DND-41 (cell line): ENCODE data around the gene IQGAP1.

Experiments
- ATAC-seq: fragments of 200-7000 bp; cut with Tn5 transposase; 3 replicates; pipeline ENCODE4 v1.9.1; 2021; ENCODE audit warnings: low read depth; ENCODE audit not compliant: insufficient read depth
- DNase-seq: peaks from one replicate; pipeline ENCODE4 v3.0.0-alpha.2; 2020
- H2AFZ ChIP-seq: 2 replicates; pipeline ENCODE4 v1.6.0; 2012; ENCODE audit warnings: low read depth, low read length
- H3K27ac ChIP-seq: 2 replicates; pipeline ENCODE4 v1.5.1; 2012; ENCODE audit warnings: low read length, inconsistent platforms
- H3K27me3 ChIP-seq: fragments of 200-600 bp; sonication (generic); 2 replicates; pipeline ENCODE4 v1.6.0; 2012; ENCODE audit warnings: low read length, mild to moderate bottlenecking, inconsistent platforms; ENCODE audit not compliant: insufficient read depth, poor library complexity
- H3K36me3 ChIP-seq: 2 replicates; pipeline ENCODE4 v1.5.1; 2012; ENCODE audit warnings: low read length, inconsistent platforms; ENCODE audit not compliant: insufficient read depth
- H3K4me1 ChIP-seq: 2 replicates; pipeline ENCODE4 v1.5.1; 2012; ENCODE audit warnings: mild to moderate bottlenecking, low read length; ENCODE audit not compliant: insufficient read depth
- H3K4me2 ChIP-seq: 2 replicates; pipeline ENCODE4 v1.6.0; 2012; ENCODE audit warnings: mild to moderate bottlenecking, moderate library complexity, low read length, inconsistent platforms; ENCODE audit not compliant: insufficient read depth
- H3K4me3 ChIP-seq, 2 experiments: fragments of 200-600 bp in 1 of 2; shearing (Covaris generic) in 1 of 2; 2 replicates each; pipeline ENCODE4 v1.5.1; 2012 to 2016; ENCODE audit warnings: inconsistent platforms in 2 of 2, low read length in 2 of 2, mild to moderate bottlenecking in 2 of 2, low read depth in 1 of 2, moderate library complexity in 1 of 2
- H3K79me2 ChIP-seq: 2 replicates; pipeline ENCODE4 v1.6.0; 2012; ENCODE audit warnings: low read length, inconsistent platforms; ENCODE audit not compliant: insufficient read depth
- H3K9ac ChIP-seq: 2 replicates; pipeline ENCODE4 v1.6.0; 2012; ENCODE audit warnings: low read depth, mild to moderate bottlenecking, inconsistent platforms, low read length, moderate library complexity
- H3K9me3 ChIP-seq: 2 replicates; pipeline ENCODE4 v1.5.1; 2012; ENCODE audit warnings: low read length, moderate library complexity, mild to moderate bottlenecking, inconsistent platforms; ENCODE audit not compliant: insufficient read depth, severe bottlenecking
- H4K20me1 ChIP-seq: 2 replicates; pipeline ENCODE4 v1.6.0; 2012; ENCODE audit warnings: low read length; ENCODE audit not compliant: insufficient read depth
- EZH2 ChIP-seq: IDR thresholded peaks from 3 replicates; pipeline ENCODE4 v1.6.1; 2012; ENCODE audit warnings: borderline replicate concordance, low read depth, mild to moderate bottlenecking, moderate library complexity, low read length, inconsistent platforms; ENCODE audit not compliant: severe bottlenecking
- TF ChIP-seq, protein P1 (sequence below): IDR thresholded peaks from 2 replicates; pipeline ENCODE4 v1.5.1; 2012; ENCODE audit warnings: borderline replicate concordance, low read length, moderate library complexity, mild to moderate bottlenecking; ENCODE audit not compliant: poor library complexity, severe bottlenecking; ENCODE audit errors: extremely low read depth

The IQGAP1 gene

GRCh38 chr15:90545095-90545494, 157.1 kb downstream of the IQGAP1 start:
- Histone ChIP-seq H3K9me3 (no peaks in the 10 kb centered on the region), H3K79me2 (peaks cover 2% of the 10 kb centered on the region; the same call in 1 of the 2 replicates), H3K27ac (no peak overlapping the region), H2AFZ (no peak overlapping the region), H3K4me1 (no peaks in the 10 kb centered on the region), H3K27me3 (no peaks in the 10 kb centered on the region), H3K9ac (no peak overlapping the region), H4K20me1 (no peaks in the 10 kb centered on the region), H3K4me2 (no peak overlapping the region), H3K36me3 (peaks cover 10% of the 10 kb centered on the region; the same call in 1 of the 2 replicates), H3K4me3 (no peak overlapping the region)
- DNase-seq, result no peak
- ATAC-seq, result no peak
- TF ChIP-seq EZH2, result no peak
- TF ChIP-seq, protein P1, sequence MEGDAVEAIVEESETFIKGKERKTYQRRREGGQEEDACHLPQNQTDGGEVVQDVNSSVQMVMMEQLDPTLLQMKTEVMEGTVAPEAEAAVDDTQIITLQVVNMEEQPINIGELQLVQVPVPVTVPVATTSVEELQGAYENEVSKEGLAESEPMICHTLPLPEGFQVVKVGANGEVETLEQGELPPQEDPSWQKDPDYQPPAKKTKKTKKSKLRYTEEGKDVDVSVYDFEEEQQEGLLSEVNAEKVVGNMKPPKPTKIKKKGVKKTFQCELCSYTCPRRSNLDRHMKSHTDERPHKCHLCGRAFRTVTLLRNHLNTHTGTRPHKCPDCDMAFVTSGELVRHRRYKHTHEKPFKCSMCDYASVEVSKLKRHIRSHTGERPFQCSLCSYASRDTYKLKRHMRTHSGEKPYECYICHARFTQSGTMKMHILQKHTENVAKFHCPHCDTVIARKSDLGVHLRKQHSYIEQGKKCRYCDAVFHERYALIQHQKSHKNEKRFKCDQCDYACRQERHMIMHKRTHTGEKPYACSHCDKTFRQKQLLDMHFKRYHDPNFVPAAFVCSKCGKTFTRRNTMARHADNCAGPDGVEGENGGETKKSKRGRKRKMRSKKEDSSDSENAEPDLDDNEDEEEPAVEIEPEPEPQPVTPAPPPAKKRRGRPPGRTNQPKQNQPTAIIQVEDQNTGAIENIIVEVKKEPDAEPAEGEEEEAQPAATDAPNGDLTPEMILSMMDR, result peak; percentile 34

- DNase-seq, result no peak
- H3K4me2 ChIP-seq, result no peak overlapping the region
Measured at GRCh38 chr15:90547540-90547939, 159.5 kb downstream of the IQGAP1 start.

DNA sequence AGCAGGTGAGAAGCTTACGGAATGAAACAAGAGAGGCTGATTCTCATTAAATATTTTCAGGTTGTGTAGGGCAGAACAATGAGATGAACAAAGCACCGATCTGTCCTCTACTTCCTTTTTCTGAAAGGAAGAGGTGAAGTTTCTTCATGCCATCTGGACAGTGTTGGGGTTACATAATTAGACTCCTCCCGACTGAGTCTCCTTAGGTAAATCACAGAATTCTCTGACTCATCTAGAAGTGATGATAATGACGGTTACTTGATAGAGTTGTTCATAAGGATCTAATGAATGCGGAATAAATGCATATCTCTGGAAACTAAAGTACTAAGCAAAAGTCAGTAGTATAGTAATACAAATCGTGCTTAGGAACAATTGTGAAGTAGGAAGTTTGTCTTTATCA, 162.9 kb downstream of the IQGAP1 start:
- Histone ChIP-seq H3K4me3 (no peak overlapping the region), H3K4me2 (no peak overlapping the region), H3K79me2 (no peaks in the 10 kb centered on the region), H3K27ac (no peak overlapping the region), H3K9ac (no peak overlapping the region), H4K20me1 (no peaks in the 10 kb centered on the region), H3K36me3 (peaks cover 16% of the 10 kb centered on the region; the same call in 1 of the 2 replicates), H3K4me1 (no peaks in the 10 kb centered on the region), H3K9me3 (no peaks in the 10 kb centered on the region), H2AFZ (no peak overlapping the region), H3K27me3 (no peaks in the 10 kb centered on the region)
- ATAC-seq (no peak), DNase-seq (no peak)
- TF ChIP-seq, protein P1, result no peak

More at GRCh38 chr15:90547540-90547939, 159.5 kb downstream of the IQGAP1 start:
- no peaks in the 10 kb centered on the region for H4K20me1 ChIP-seq
- H3K79me2 ChIP-seq, result no peaks in the 10 kb centered on the region
- peaks cover 15% of the 10 kb centered on the region; the same call in 1 of the 2 replicates for H3K36me3 ChIP-seq
- no peak overlapping the region for H3K4me3 ChIP-seq
- TF ChIP-seq, protein P1, result no peak
- no peak for TF ChIP-seq EZH2
- ATAC-seq, result peak; percentile 47; the same call in 2 of the 3 replicates
- no peaks in the 10 kb centered on the region for H3K27me3 ChIP-seq
- H3K9me3 ChIP-seq, result no peaks in the 10 kb centered on the region
- no peak overlapping the region for H2AFZ ChIP-seq
- no peaks in the 10 kb centered on the region for H3K4me1 ChIP-seq
- no peak overlapping the region for H3K9ac ChIP-seq
- H3K27ac ChIP-seq, result no peak overlapping the region
